ENCODE results near the gene RAB35.

GRCh38 chr12:120117961-120118320, 1.4 kb upstream of the RAB35 start:
- TF ChIP-seq CTCF (IDR thresholded peaks at IDR 0.05; ENCODE audit: insufficient read depth, low read length, poor library complexity, severe bottlenecking) (no peak), EZH2phosphoT487 (conservative IDR thresholded peaks at IDR 0.05; ENCODE audit: low read length) (no peak)
